Hematopoietic multipotent progenitor cell (in vitro differentiated cells): Measurements from ENCODE around the gene CLTA. TPM values are rescaled to one million over a fixed set of nuclear protein-coding genes. Genes with fewer than 3 reads are reported as not detected.
"Not testable (repeated sequence)": the region's sequence is repeated elsewhere in the genome, so short reads cannot be mapped to it uniquely, and the experiment has no call there.

Experiments
- DNase-seq, 3 donors: peaks; one replicate each; pipeline ENCODE4 v3.0.0-alpha.2; 2011 to 2015; ENCODE audit warnings: low read depth in 2 of 3, low spot score in 2 of 3
- total RNA-seq: library from RNA; depleted of rRNA; stranded (reverse); fragments of >200 nt; gene quantifications from one replicate; pipeline ENCODE4 v1.2.3, GENCODE V29; 2012

Gene CLTA
- total RNA-seq, 1 donor, result 149 TPM

GRCh38 chr9:36180243-36180642 lies 10.5 kb upstream of the CLTA start:
- not testable (repeated sequence) for DNase-seq

- DNase-seq, result no peak
These were observed 3.3 kb upstream of the CLTA start for GRCh38 chr9:36187414-36187813.

GRCh38 chr9:36188212-36188611 lies 2.5 kb upstream of the CLTA start:
- no peak for DNase-seq

GRCh38 chr9:36189976-36190375 lies 745 bp upstream of the CLTA start:
- DNase-seq, result no peak

- peak in 1 of 3 donors; percentile 30 for DNase-seq
These were observed 547 bp downstream of the CLTA start for GRCh38 chr9:36191290-36191645.

GRCh38 chr9:36191686-36192085 lies 965 bp downstream of the CLTA start:
- DNase-seq, result no peak

GRCh38 chr9:36192196-36192595 lies 1.5 kb downstream of the CLTA start:
- DNase-seq, result no peak

GRCh38 chr9:36193023-36193422 lies 2.3 kb downstream of the CLTA start:
- no peak for DNase-seq

GRCh38 chr9:36194326-36195000 lies 3.7 kb downstream of the CLTA start:
- DNase-seq, result no peak

- no peak for DNase-seq
These were observed 14.3 kb downstream of the CLTA start for GRCh38 chr9:36204906-36205547.

- no peak for DNase-seq
These were observed 16.3 kb downstream of the CLTA start for GRCh38 chr9:36207016-36207415.

- DNase-seq, result peak in 1 of 3 donors; percentile 25
These were observed 16.9 kb downstream of the CLTA start for GRCh38 chr9:36207546-36208012.

- no peak for DNase-seq
These were observed 18.0 kb downstream of the CLTA start for GRCh38 chr9:36208521-36209253.

- DNase-seq, result no peak
These were observed 20.0 kb downstream of the CLTA start for GRCh38 chr9:36210722-36211121.

GRCh38 chr9:36211510-36211909 lies 20.8 kb downstream of the CLTA start:
- no peak for DNase-seq

GRCh38 chr9:36213387-36213786 lies 22.7 kb downstream of the CLTA start:
- no peak for DNase-seq

- DNase-seq, result no peak
These were observed 23.3 kb downstream of the CLTA start for GRCh38 chr9:36213989-36214388.

GRCh38 chr9:36214571-36214970 lies 23.9 kb downstream of the CLTA start:
- no peak for DNase-seq

- peak in 1 of 3 donors; percentile 26 for DNase-seq
These were observed 26.7 kb downstream of the CLTA start for GRCh38 chr9:36217256-36217968.

GRCh38 chr9:36218011-36218410 lies 27.3 kb downstream of the CLTA start:
- DNase-seq, result no peak

GRCh38 chr9:36218411-36218901 lies 27.7 kb downstream of the CLTA start:
- DNase-seq, result peak in 1 of 3 donors; percentile 15
